Measurements from ENCODE around the gene ACOT12. TPM values are rescaled to one million over a fixed set of nuclear protein-coding genes. Genes with fewer than 3 reads are reported as not detected.

Gene ACOT12
- total RNA-seq, 1 experiment from 2014 or later: not detected

DNA sequence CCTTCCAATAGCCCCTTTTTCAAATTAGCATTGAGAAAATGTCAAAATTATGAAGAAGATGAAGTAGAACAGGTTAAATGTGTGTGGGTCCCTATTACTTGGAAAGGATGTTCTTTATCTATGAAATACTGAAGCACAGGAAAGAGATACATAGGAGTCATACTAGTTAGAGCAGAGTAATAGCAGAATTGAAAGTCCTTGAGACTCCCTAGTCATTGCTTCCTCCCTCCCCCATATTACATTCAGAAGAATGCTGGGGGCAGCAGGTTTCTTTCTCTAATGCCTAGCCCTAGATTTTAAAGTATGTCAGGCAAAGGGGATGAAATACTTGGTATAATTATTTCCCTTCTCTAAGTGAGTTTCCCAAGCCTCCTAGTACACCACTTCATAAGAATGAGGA, 88.1 kb downstream of the ACOT12 start:
- no peaks in the 10 kb centered on the region for H3K27me3 Mint-ChIP-seq (ENCODE audit: low read depth)
- Histone ChIP-seq H2BK15ac (ENCODE audit: low read depth, low read length) (no peak overlapping the region), H3K9ac (ENCODE audit: extremely low read depth, insufficient read length, low read length) (no peak overlapping the region), H2AFZ (ENCODE audit: low read length) (no peak overlapping the region), H3K79me2 (ENCODE audit: insufficient read depth, low read length) (peaks cover 3% of the 10 kb centered on the region; the same call in 1 of the 2 replicates), H4K91ac (ENCODE audit: insufficient read length, low read depth, low read length) (no peak overlapping the region), H3K9me3 (ENCODE audit: control insufficient read depth, low read depth, low read length) (no peaks in the 10 kb centered on the region), H3T11ph (ENCODE audit: low read length) (no peak overlapping the region), H4K20me1 (ENCODE audit: control insufficient read depth, insufficient read depth, insufficient read length) (no peaks in the 10 kb centered on the region), H3K4ac (ENCODE audit: low read depth, low read length) (no peak overlapping the region), H3K23me2 (ENCODE audit: insufficient read length, low read depth, low read length, poor library complexity, severe bottlenecking) (no peaks in the 10 kb centered on the region), H2BK5ac (ENCODE audit: insufficient read length, low read length) (no peak overlapping the region), H3K27me3 (ENCODE audit: insufficient read depth, low read length) (no peaks in the 10 kb centered on the region), H3K23ac (ENCODE audit: insufficient read length, low read depth, low read length) (no peak overlapping the region), H4K8ac (replicated peaks; ENCODE audit: insufficient read length, low read depth, low read length) (no peak overlapping the region), H3K18ac (ENCODE audit: insufficient read length, low read depth, low read length) (no peak overlapping the region), H3K4me1 (ENCODE audit: insufficient read depth, low read length) (peaks cover 2% of the 10 kb centered on the region; the same call in 1 of the 2 replicates), H3K56ac (ENCODE audit: insufficient read length, low read depth, low read length) (no peak overlapping the region), H3K27ac (ENCODE audit: insufficient read length, low read depth, low read length) (no peak overlapping the region), H2BK120ac (ENCODE audit: low read depth, low read length, poor library complexity, severe bottlenecking) (no peak overlapping the region), H3K4me2 (ENCODE audit: insufficient read depth, insufficient read length, low read length) (no peak overlapping the region), H3K14ac (ENCODE audit: insufficient read depth, low read length) (no peak overlapping the region), H4K5ac (ENCODE audit: insufficient read length, low read depth, low read length) (no peak overlapping the region), H2AK5ac (ENCODE audit: insufficient read length, low read length) (no peak overlapping the region), H3K79me1 (ENCODE audit: insufficient read depth, low read depth, low read length, poor library complexity, severe bottlenecking) (no peaks in the 10 kb centered on the region), H2BK20ac (ENCODE audit: low read depth, low read length, poor library complexity, severe bottlenecking) (no peak overlapping the region), H2BK12ac (ENCODE audit: insufficient read length, low read depth, low read length) (no peak overlapping the region)
- no peak overlapping the region for H3K4me3 Mint-ChIP-seq
- DNase-seq: no peak
- TF ChIP-seq, protein P1, sequence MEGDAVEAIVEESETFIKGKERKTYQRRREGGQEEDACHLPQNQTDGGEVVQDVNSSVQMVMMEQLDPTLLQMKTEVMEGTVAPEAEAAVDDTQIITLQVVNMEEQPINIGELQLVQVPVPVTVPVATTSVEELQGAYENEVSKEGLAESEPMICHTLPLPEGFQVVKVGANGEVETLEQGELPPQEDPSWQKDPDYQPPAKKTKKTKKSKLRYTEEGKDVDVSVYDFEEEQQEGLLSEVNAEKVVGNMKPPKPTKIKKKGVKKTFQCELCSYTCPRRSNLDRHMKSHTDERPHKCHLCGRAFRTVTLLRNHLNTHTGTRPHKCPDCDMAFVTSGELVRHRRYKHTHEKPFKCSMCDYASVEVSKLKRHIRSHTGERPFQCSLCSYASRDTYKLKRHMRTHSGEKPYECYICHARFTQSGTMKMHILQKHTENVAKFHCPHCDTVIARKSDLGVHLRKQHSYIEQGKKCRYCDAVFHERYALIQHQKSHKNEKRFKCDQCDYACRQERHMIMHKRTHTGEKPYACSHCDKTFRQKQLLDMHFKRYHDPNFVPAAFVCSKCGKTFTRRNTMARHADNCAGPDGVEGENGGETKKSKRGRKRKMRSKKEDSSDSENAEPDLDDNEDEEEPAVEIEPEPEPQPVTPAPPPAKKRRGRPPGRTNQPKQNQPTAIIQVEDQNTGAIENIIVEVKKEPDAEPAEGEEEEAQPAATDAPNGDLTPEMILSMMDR (conservative IDR thresholded peaks at IDR 0.05): no peak
- no peaks in the 10 kb centered on the region for H3K9me3 Mint-ChIP-seq
- H3K27ac Mint-ChIP-seq: no peak overlapping the region
- H3K36me3 Mint-ChIP-seq (ENCODE audit: insufficient read depth in 1 of 3, low read depth in 3 of 3): peaks cover 0 to 15% (median 9%) of the 10 kb centered on the region in 3 experiments; a peak in 6 of 7 replicates
- peaks cover 3 to 4% of the 10 kb centered on the region in 2 experiments; a peak in 1 of 4 replicates for H3K4me1 Mint-ChIP-seq

Measured in H9 (cell line).